HEK293 (cell line): ENCODE results near the gene TMEM185B.

Experiments
- BCL6B ChIP-seq: fragments of 450-650 bp; formaldehyde crosslinking; IDR thresholded peaks from 2 replicates; pipeline ENCODE4 v1.5.1; 2017; ENCODE audit warnings: missing biosample characterization, missing genetic modification characterization
- FEZF1 ChIP-seq: fragments of 450-650 bp; formaldehyde crosslinking; IDR thresholded peaks from 2 replicates; pipeline ENCODE4 v1.5.1; 2016; ENCODE audit warnings: missing biosample characterization, missing genetic modification characterization
- KLF16 ChIP-seq: fragments of 450-650 bp; formaldehyde crosslinking; IDR thresholded peaks from 2 replicates; pipeline ENCODE4 v1.5.1; 2017; ENCODE audit warnings: missing biosample characterization, missing genetic modification characterization
- OVOL3 ChIP-seq: fragments of 450-650 bp; formaldehyde crosslinking; IDR thresholded peaks from 2 replicates; pipeline ENCODE4 v1.5.1; 2016; ENCODE audit warnings: missing biosample characterization, missing genetic modification characterization
- PRDM2 ChIP-seq: fragments of 450-650 bp; formaldehyde crosslinking; IDR thresholded peaks from 2 replicates; pipeline ENCODE4 v1.5.1; 2016; ENCODE audit warnings: missing biosample characterization, missing genetic modification characterization, borderline replicate concordance
- WT1 ChIP-seq: fragments of 450-650 bp; formaldehyde crosslinking; IDR thresholded peaks from 2 replicates; pipeline ENCODE4 v1.5.1; 2016; ENCODE audit warnings: missing biosample characterization, missing genetic modification characterization
- ZBTB17 ChIP-seq: fragments of 450-650 bp; formaldehyde crosslinking; IDR thresholded peaks from 2 replicates; pipeline ENCODE4 v1.5.1; 2016; ENCODE audit warnings: missing biosample characterization, missing genetic modification characterization
- ZFP37 ChIP-seq: fragments of 450-650 bp; formaldehyde crosslinking; IDR thresholded peaks from 2 replicates; pipeline ENCODE4 v1.5.1; 2016; ENCODE audit warnings: missing biosample characterization, missing genetic modification characterization
- ZFP69B ChIP-seq: fragments of 450-650 bp; formaldehyde crosslinking; IDR thresholded peaks from 2 replicates; pipeline ENCODE4 v1.5.1; 2016; ENCODE audit warnings: missing biosample characterization, missing genetic modification characterization
- ZNF132 ChIP-seq: fragments of 450-650 bp; formaldehyde crosslinking; IDR thresholded peaks from 2 replicates; pipeline ENCODE4 v1.5.1; 2017; ENCODE audit warnings: missing biosample characterization, missing genetic modification characterization, borderline replicate concordance
- ZNF184 ChIP-seq: fragments of 450-650 bp; IDR thresholded peaks from 2 replicates; pipeline ENCODE4 v1.5.1; 2018; ENCODE audit warnings: missing biosample characterization, mild to moderate bottlenecking, missing genetic modification characterization
- ZNF211 ChIP-seq: fragments of 450-650 bp; formaldehyde crosslinking; IDR thresholded peaks from 2 replicates; pipeline ENCODE4 v1.5.1; 2016; ENCODE audit warnings: low read depth, missing biosample characterization, missing genetic modification characterization
- ZNF214 ChIP-seq: fragments of 450-650 bp; formaldehyde crosslinking; IDR thresholded peaks from 2 replicates; pipeline ENCODE4 v1.5.1; 2017; ENCODE audit warnings: missing biosample characterization, mild to moderate bottlenecking, missing genetic modification characterization, borderline replicate concordance
- ZNF221 ChIP-seq: fragments of 450-650 bp; formaldehyde crosslinking; IDR thresholded peaks from 2 replicates; pipeline ENCODE4 v1.5.1; 2017; ENCODE audit warnings: missing biosample characterization, missing genetic modification characterization, borderline replicate concordance
- ZNF416 ChIP-seq: fragments of 450-650 bp; formaldehyde crosslinking; IDR thresholded peaks from 2 replicates; pipeline ENCODE4 v1.5.1; 2016; ENCODE audit warnings: missing biosample characterization, missing genetic modification characterization
- ZNF473 ChIP-seq: fragments of 450-650 bp; formaldehyde crosslinking; IDR thresholded peaks from 2 replicates; pipeline ENCODE4 v1.5.1; 2017; ENCODE audit warnings: missing biosample characterization, missing genetic modification characterization
- ZNF544 ChIP-seq: fragments of 450-650 bp; formaldehyde crosslinking; IDR thresholded peaks from 2 replicates; pipeline ENCODE4 v1.5.0; 2017; ENCODE audit warnings: missing biosample characterization, missing genetic modification characterization
- ZNF561 ChIP-seq: fragments of 450-650 bp; IDR thresholded peaks from 2 replicates; pipeline ENCODE4 v1.5.1; 2018; ENCODE audit warnings: missing biosample characterization, missing genetic modification characterization, borderline replicate concordance
- ZNF571 ChIP-seq: fragments of 450-650 bp; formaldehyde crosslinking; IDR thresholded peaks from 2 replicates; pipeline ENCODE4 v1.5.0; 2017; ENCODE audit warnings: missing biosample characterization, missing genetic modification characterization
- ZNF664 ChIP-seq: fragments of 450-650 bp; formaldehyde crosslinking; IDR thresholded peaks from 2 replicates; pipeline ENCODE4 v1.5.1; 2016; ENCODE audit warnings: missing biosample characterization, missing genetic modification characterization
- ZNF76 ChIP-seq: fragments of 450-650 bp; formaldehyde crosslinking; IDR thresholded peaks from 2 replicates; pipeline ENCODE4; 2016; ENCODE audit warnings: low read depth, missing biosample characterization, missing genetic modification characterization, borderline replicate concordance
- ZNF777 ChIP-seq: fragments of 450-650 bp; formaldehyde crosslinking; IDR thresholded peaks from 2 replicates; pipeline ENCODE4 v1.5.1; 2017; ENCODE audit warnings: missing biosample characterization, missing genetic modification characterization, borderline replicate concordance
- ZNF837 ChIP-seq: fragments of 450-650 bp; formaldehyde crosslinking; IDR thresholded peaks from 2 replicates; pipeline ENCODE4 v1.5.1; 2016; ENCODE audit warnings: missing biosample characterization, missing genetic modification characterization
- ZNF843 ChIP-seq: fragments of 450-650 bp; formaldehyde crosslinking; IDR thresholded peaks from 2 replicates; pipeline ENCODE4 v1.5.1; 2016; ENCODE audit warnings: missing biosample characterization, missing genetic modification characterization
- ZSCAN18 ChIP-seq: fragments of 450-650 bp; formaldehyde crosslinking; IDR thresholded peaks from 2 replicates; pipeline ENCODE4 v1.5.1; 2016; ENCODE audit warnings: missing biosample characterization, missing genetic modification characterization
- TF ChIP-seq, protein P1 (sequence below): fragments of 450-650 bp; formaldehyde crosslinking; IDR thresholded peaks from 2 replicates; pipeline ENCODE4 v1.5.1; 2017; ENCODE audit warnings: missing biosample characterization, missing genetic modification characterization

Gene TMEM185B

DNA sequence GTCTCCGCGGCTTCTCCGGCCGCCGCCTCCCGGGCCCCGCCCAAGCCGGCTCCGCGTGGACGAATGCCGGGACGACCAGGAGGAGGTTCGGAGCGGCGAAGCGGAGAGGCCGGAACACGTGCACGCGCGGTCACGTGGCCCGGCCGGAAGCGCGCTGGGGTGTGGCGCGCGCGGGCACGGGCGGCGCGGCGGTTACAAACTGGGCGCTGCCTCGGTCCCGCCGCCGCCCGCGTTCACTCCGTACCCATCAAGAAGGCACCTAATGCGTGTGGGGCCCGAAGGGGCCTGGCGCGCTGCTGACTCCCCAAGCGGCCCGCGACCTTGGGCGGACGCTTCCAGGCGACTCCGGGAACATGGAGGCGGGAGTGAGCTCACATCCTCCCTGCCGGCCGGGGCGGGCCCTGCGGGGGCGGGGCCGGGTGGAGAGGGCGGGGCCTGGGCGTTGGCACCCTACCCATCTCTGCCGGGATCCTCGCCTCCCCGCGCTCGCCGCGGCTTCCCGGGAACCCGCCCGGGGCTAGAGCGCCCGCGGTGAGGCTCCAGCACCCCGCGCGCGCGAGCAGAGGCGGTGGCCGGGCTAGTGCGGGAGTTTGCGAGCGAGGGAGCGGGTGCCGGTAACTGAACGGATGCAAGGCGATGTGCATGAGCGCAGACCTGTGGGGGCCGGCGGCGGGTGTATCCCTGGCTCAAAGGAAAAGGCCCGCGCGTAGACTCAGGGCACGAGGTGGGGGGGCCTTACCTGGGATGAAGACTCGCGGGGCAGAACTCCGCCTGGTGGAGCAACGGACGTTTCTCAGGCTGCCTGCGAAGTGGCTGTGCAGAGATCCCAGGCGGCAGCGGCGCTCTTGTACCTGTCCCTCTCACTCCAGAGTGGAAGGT, at the start of gene TMEM185B (continued):
- TF ChIP-seq, protein P1, sequence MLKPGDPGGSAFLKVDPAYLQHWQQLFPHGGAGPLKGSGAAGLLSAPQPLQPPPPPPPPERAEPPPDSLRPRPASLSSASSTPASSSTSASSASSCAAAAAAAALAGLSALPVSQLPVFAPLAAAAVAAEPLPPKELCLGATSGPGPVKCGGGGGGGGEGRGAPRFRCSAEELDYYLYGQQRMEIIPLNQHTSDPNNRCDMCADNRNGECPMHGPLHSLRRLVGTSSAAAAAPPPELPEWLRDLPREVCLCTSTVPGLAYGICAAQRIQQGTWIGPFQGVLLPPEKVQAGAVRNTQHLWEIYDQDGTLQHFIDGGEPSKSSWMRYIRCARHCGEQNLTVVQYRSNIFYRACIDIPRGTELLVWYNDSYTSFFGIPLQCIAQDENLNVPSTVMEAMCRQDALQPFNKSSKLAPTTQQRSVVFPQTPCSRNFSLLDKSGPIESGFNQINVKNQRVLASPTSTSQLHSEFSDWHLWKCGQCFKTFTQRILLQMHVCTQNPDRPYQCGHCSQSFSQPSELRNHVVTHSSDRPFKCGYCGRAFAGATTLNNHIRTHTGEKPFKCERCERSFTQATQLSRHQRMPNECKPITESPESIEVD (tag by site-specific recombination), result no peak
- TF ChIP-seq ZNF843 (tag by site-specific recombination) (no peak), ZSCAN18 (no peak), PRDM2 (tag by site-specific recombination) (no peak), ZNF416 (no peak), ZFP37 (tag by site-specific recombination) (no peak), ZNF837 (tag by site-specific recombination) (no peak), ZFP69B (tag by site-specific recombination) (0 out of 2 replicates have a peak, but pooled peaks have one; percentile 11), ZNF221 (tag by site-specific recombination) (no peak), ZNF544 (tag by site-specific recombination) (no peak), ZNF571 (tag by site-specific recombination) (no peak), ZNF561 (peak; percentile 27; the same call in 1 of the 2 replicates), WT1 (tag by site-specific recombination) (no peak), ZNF184 (no peak), BCL6B (tag by site-specific recombination) (no peak), OVOL3 (tag by site-specific recombination) (no peak), KLF16 (no peak), ZBTB17 (tag by site-specific recombination) (peak; percentile 32; the same call in 1 of the 2 replicates), ZNF664 (tag by site-specific recombination) (no peak), ZNF473 (no peak), ZNF132 (no peak), ZNF777 (no peak), FEZF1 (tag by site-specific recombination) (peak; percentile 30; the same call in 1 of the 2 replicates), ZNF214 (tag by site-specific recombination) (no peak), ZNF76 (tag by site-specific recombination) (no peak), ZNF211 (tag by site-specific recombination) (no peak)
